ENCODE data around the gene ITSN2.

- TF ChIP-seq CTCF (conservative IDR thresholded peaks at IDR 0.05 in 1 of 2, IDR thresholded peaks at IDR 0.05 in 1 of 2; ENCODE audit: extremely low read depth in 1 of 2, insufficient read depth in 1 of 2, low read depth in 1 of 2, low read length in 2 of 2) (no peak), EZH2 (IDR thresholded peaks at IDR 0.05; ENCODE audit: borderline replicate concordance, low read length) (no peak)
These were observed 7.7 kb downstream of the ITSN2 start for GRCh38 chr2:24352664-24353063.
